22Rv1 (cell line): Measurements from ENCODE around the gene CPLANE1.

Experiments used
- CTCF ChIP-seq: fragments of 450-650 bp; IDR thresholded peaks from 2 replicates; pipeline ENCODE4 v1.5.1; 2017; ENCODE audit warnings: mild to moderate bottlenecking
- ZFX ChIP-seq: fragments of 450-650 bp; IDR thresholded peaks from 2 replicates; pipeline ENCODE4 v1.6.1; 2017; ENCODE audit warnings: antibody characterized with exemption, borderline replicate concordance

GRCh38 chr5:37112383-37112991 is 136.7 kb downstream of the CPLANE1 start:
- TF ChIP-seq CTCF (no peak), ZFX (no peak)
